Prostate gland (tissue), 2 donors: ENCODE results near the gene ST6GALNAC3.

Source experiments
- CTCF ChIP-seq, 4 experiments: fragments of 200-600 bp in 2 of 4; fragments of 450-650 bp in 2 of 4; sonication (generic) in 2 of 4; IDR thresholded peaks; 1 replicate in 3 of 4; 2 replicates in 1 of 4; pipeline ENCODE4 v1.5.1; 2016 to 2019; ENCODE audit warnings: antibody characterized with exemption in 4 of 4, mild to moderate bottlenecking in 2 of 4, moderate library complexity in 2 of 4
- POLR2AphosphoS5 ChIP-seq: sonication (generic); formaldehyde crosslinking; IDR thresholded peaks from one replicate; pipeline ENCODE4 v1.6.1; 2017; ENCODE audit warnings: antibody characterized with exemption

- TF ChIP-seq CTCF (IDR thresholded peaks at IDR 0.05) (no peak), POLR2AphosphoS5 (no peak)
Observed at GRCh38 chr1:76068542-76068941, 6.0 kb upstream of the ST6GALNAC3 start.
